ENCODE data around the gene APOBEC3H. TPM values are rescaled to one million over a fixed set of nuclear protein-coding genes. Genes with fewer than 3 reads are reported as not detected.
"Not testable (repeated sequence)": the region's sequence is repeated elsewhere in the genome, so short reads cannot be mapped to it uniquely, and the experiment has no call there.

Gene APOBEC3H
- polyA plus RNA-seq, 1 donor (not counting 4 experiments of a cell fraction or from before 2014, with no cell fraction given): 0.41 TPM

GRCh38 chr22:39070186-39070585, 26.9 kb upstream of the APOBEC3H start:
- DNase-seq (ENCODE audit: low read depth, low spot score) (no peak), FAIRE-seq (no peak)
- Histone ChIP-seq H3K79me2 (ENCODE audit: control insufficient read depth, insufficient read depth, low read length) (no peaks in the 10 kb centered on the region), H3K27me3 (ENCODE audit: control insufficient read depth, extremely low read depth, insufficient read depth, low read length) (no peaks in the 10 kb centered on the region), H4K20me1 (ENCODE audit: control insufficient read depth, extremely low read depth, insufficient read depth, low read length) (no peaks in the 10 kb centered on the region), H3K9me1 (ENCODE audit: control insufficient read depth, extremely low read depth, insufficient read depth, low read length) (no peaks in the 10 kb centered on the region), H3K4me2 (ENCODE audit: control insufficient read depth, extremely low read depth, insufficient read depth, low read depth, low read length) (no peak overlapping the region), H3K9ac (ENCODE audit: control insufficient read depth, extremely low read depth, insufficient read depth, low read length) (no peak overlapping the region), H3K27ac (ENCODE audit: control insufficient read depth, insufficient read depth, low read length) (no peak overlapping the region), H3K4me3 (ENCODE audit: control insufficient read depth in 2 of 3, extremely low read depth in 1 of 3, insufficient read depth in 2 of 3, low read depth in 1 of 3, low read length in 3 of 3) (no peak overlapping the region), H3K9me3 (ENCODE audit: control insufficient read depth, low read depth, low read length) (no peaks in the 10 kb centered on the region), H3K4me1 (ENCODE audit: control insufficient read depth, extremely low read depth, insufficient read depth, low read length) (peaks cover 32% of the 10 kb centered on the region), H3K36me3 (ENCODE audit: control insufficient read depth in 2 of 2, extremely low read depth in 1 of 2, insufficient read depth in 2 of 2, low read length in 2 of 2) (no peaks in the 10 kb centered on the region), H2AFZ (ENCODE audit: control insufficient read depth, low read length) (no peak overlapping the region)
- dilution Hi-C loops (cut with MboI; ENCODE audit: extremely low pct_ligation_motif_present, low sequenced_read_pairs): no loop called here
- TF ChIP-seq, protein P1, sequence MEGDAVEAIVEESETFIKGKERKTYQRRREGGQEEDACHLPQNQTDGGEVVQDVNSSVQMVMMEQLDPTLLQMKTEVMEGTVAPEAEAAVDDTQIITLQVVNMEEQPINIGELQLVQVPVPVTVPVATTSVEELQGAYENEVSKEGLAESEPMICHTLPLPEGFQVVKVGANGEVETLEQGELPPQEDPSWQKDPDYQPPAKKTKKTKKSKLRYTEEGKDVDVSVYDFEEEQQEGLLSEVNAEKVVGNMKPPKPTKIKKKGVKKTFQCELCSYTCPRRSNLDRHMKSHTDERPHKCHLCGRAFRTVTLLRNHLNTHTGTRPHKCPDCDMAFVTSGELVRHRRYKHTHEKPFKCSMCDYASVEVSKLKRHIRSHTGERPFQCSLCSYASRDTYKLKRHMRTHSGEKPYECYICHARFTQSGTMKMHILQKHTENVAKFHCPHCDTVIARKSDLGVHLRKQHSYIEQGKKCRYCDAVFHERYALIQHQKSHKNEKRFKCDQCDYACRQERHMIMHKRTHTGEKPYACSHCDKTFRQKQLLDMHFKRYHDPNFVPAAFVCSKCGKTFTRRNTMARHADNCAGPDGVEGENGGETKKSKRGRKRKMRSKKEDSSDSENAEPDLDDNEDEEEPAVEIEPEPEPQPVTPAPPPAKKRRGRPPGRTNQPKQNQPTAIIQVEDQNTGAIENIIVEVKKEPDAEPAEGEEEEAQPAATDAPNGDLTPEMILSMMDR (optimal IDR thresholded peaks at IDR 0.05 in 1 of 3, IDR thresholded peaks at IDR 0.05 in 1 of 3, conservative IDR thresholded peaks at IDR 0.05 in 1 of 3; ENCODE audit: extremely low read depth in 1 of 3, insufficient read depth in 2 of 3, low read length in 3 of 3): no peak
- TF ChIP-seq EZH2 (IDR thresholded peaks at IDR 0.05; ENCODE audit: low read length): no peak

GRCh38 chr22:39072581-39072981, 24.5 kb upstream of the APOBEC3H start:
- dilution Hi-C loops (cut with MboI; ENCODE audit: extremely low pct_ligation_motif_present, low sequenced_read_pairs); DNase-seq (ENCODE audit: low read depth, low spot score); H3K9ac ChIP-seq (ENCODE audit: control insufficient read depth, extremely low read depth, insufficient read depth, low read length); H4K20me1 ChIP-seq (ENCODE audit: control insufficient read depth, extremely low read depth, insufficient read depth, low read length); H2AFZ ChIP-seq (ENCODE audit: control insufficient read depth, low read length); H3K4me2 ChIP-seq (ENCODE audit: control insufficient read depth, extremely low read depth, insufficient read depth, low read depth, low read length); FAIRE-seq; H3K4me3 ChIP-seq (ENCODE audit: control insufficient read depth in 2 of 3, extremely low read depth in 1 of 3, insufficient read depth in 2 of 3, low read depth in 1 of 3, low read length in 3 of 3); H3K9me3 ChIP-seq (ENCODE audit: control insufficient read depth, low read depth, low read length); H3K36me3 ChIP-seq (ENCODE audit: control insufficient read depth in 2 of 2, extremely low read depth in 1 of 2, insufficient read depth in 2 of 2, low read length in 2 of 2); H3K9me1 ChIP-seq (ENCODE audit: control insufficient read depth, extremely low read depth, insufficient read depth, low read length); H3K27ac ChIP-seq (ENCODE audit: control insufficient read depth, insufficient read depth, low read length); H3K27me3 ChIP-seq (ENCODE audit: control insufficient read depth, extremely low read depth, insufficient read depth, low read length); H3K79me2 ChIP-seq (ENCODE audit: control insufficient read depth, insufficient read depth, low read length): not testable (repeated sequence)
- peaks cover 12% of the 10 kb centered on the region for H3K4me1 ChIP-seq (ENCODE audit: control insufficient read depth, extremely low read depth, insufficient read depth, low read length)

- Histone ChIP-seq H3K4me2 (ENCODE audit: control insufficient read depth, extremely low read depth, insufficient read depth, low read depth, low read length) (no peak overlapping the region), H3K9me3 (ENCODE audit: control insufficient read depth, low read depth, low read length) (no peaks in the 10 kb centered on the region), H3K4me1 (ENCODE audit: control insufficient read depth, extremely low read depth, insufficient read depth, low read length) (no peaks in the 10 kb centered on the region), H3K27ac (ENCODE audit: control insufficient read depth, insufficient read depth, low read length) (no peak overlapping the region), H3K4me3 (ENCODE audit: control insufficient read depth in 2 of 3, extremely low read depth in 1 of 3, insufficient read depth in 2 of 3, low read depth in 1 of 3, low read length in 3 of 3) (no peak overlapping the region), H2AFZ (ENCODE audit: control insufficient read depth, low read length) (no peak overlapping the region), H4K20me1 (ENCODE audit: control insufficient read depth, extremely low read depth, insufficient read depth, low read length) (no peaks in the 10 kb centered on the region), H3K9ac (ENCODE audit: control insufficient read depth, extremely low read depth, insufficient read depth, low read length) (no peak overlapping the region), H3K9me1 (ENCODE audit: control insufficient read depth, extremely low read depth, insufficient read depth, low read length) (no peaks in the 10 kb centered on the region), H3K36me3 (ENCODE audit: control insufficient read depth in 2 of 2, extremely low read depth in 1 of 2, insufficient read depth in 2 of 2, low read length in 2 of 2) (no peaks in the 10 kb centered on the region), H3K79me2 (ENCODE audit: control insufficient read depth, insufficient read depth, low read length) (no peaks in the 10 kb centered on the region), H3K27me3 (ENCODE audit: control insufficient read depth, extremely low read depth, insufficient read depth, low read length) (no peaks in the 10 kb centered on the region)
- no peak for FAIRE-seq
- dilution Hi-C loops (cut with MboI; ENCODE audit: extremely low pct_ligation_motif_present, low sequenced_read_pairs): no loop called here
- TF ChIP-seq, protein P1 (optimal IDR thresholded peaks at IDR 0.05 in 1 of 3, IDR thresholded peaks at IDR 0.05 in 1 of 3, conservative IDR thresholded peaks at IDR 0.05 in 1 of 3; ENCODE audit: extremely low read depth in 1 of 3, insufficient read depth in 2 of 3, low read length in 3 of 3): no peak
- no peak for TF ChIP-seq EZH2 (IDR thresholded peaks at IDR 0.05; ENCODE audit: low read length)
- DNase-seq (ENCODE audit: low read depth, low spot score): no peak
Observed at GRCh38 chr22:39073981-39074380, 23.1 kb upstream of the APOBEC3H start.
